Ammon's horn (tissue), 1 donor: ENCODE results near the gene TTLL3.
"Not testable (repeated sequence)": the region's sequence is repeated elsewhere in the genome, so short reads cannot be mapped to it uniquely, and the experiment has no call there.

ENCODE experiments used
- DNase-seq: peaks from one replicate; pipeline ENCODE4 v3.0.0-alpha.2; 2016; ENCODE audit warnings: low spot score

TTLL3 gene

DNA sequence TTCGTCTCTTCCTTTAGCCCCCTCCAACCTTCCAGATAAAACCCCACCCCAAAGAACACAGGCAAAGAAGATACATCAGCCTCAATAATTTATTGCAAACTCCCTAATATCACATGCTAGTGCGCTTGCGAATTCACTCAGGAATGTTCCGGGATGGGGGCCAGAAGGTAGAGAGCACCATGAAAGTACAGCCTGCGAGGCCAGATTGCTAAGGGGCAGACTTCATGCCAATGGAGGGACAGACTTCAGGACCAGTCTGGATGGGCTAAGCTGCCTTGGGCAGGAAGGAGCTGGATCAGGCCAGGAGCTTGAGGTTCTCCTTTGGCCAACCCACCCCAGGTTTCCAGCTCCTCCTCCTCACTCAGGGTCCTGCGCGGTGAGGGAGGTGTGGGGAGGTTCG is 56.6 kb downstream of the TTLL3 start:
- no peak for DNase-seq

DNA sequence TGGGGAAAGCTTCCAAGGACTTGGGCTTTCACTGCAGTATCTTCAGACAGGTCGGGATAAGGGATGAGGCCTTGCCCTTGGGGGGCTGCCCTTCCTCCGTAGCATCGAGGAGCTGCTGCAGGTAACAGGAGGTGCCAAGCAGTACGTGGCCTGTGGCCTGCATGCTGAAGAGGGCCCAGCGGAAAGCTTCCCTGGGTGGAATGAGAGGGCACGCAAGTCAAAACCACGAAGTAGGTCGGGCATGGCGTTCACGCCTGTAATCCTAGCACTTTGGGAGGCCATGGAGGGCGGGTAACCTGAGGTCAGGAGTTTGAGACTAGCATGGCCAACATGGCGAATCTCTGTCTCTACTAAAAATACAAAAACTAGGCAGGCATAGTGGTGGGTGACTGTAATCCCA is 57.0 kb downstream of the TTLL3 start:
- DNase-seq, result no peak

DNA sequence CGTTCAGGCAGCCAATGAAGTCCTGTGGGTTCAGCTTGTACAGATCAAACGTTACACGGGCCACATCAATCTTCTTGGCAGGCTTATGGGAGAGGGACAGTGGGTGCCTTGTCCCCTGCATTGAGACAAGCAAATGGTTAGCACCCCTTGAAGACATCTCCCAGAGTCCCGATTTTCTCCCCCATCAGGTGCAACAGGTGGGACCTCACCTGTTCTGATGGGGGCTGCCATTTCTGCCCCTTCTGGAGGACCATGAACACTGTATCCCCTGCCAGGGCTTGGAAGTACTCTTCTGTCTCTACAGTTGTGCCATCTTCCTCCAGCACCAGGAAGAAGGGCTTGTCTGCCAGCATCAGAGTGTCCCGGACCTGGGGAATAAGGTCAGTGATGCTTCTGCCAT is 59.9 kb downstream of the TTLL3 start:
- no peak for DNase-seq

DNA sequence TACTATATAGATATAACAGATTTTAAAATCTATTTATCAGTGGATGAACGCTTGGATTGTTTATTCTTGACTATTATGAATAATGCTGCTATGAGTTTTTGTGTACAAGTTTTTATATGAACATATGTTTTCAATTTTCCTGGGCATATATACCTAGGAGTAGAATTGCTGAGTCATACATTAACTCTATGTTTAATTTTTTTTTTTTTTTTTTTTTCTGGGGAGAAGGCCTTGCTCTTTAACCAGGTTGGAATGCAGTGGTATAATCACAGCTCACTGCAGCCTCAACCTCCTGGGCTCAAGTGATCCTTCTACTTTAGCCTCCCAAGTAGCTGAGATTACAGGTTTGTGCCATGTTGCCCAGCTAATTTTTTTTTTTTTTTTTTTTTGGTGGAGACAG is 60.9 kb downstream of the TTLL3 start:
- no peak for DNase-seq

DNA sequence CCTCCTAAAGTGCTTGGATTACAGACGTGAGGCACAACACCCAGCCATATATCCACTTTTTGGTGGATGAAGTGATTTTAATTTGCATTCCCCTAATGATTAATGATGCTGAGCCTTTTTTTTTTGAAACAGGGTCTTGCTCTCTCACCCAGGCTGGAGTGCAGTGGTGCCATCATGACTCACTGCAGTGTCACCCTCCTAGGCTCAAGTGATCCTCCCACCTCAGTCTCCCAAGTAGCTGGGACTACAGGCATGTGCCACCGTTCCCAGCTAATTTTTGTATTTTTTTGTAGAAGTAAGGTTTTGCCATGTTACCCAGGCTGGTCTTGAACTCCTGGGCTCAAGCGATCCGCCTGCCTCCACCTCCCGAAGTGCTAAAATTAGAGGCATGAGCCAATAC is 62.0 kb downstream of the TTLL3 start:
- DNase-seq, result not testable (repeated sequence)

DNA sequence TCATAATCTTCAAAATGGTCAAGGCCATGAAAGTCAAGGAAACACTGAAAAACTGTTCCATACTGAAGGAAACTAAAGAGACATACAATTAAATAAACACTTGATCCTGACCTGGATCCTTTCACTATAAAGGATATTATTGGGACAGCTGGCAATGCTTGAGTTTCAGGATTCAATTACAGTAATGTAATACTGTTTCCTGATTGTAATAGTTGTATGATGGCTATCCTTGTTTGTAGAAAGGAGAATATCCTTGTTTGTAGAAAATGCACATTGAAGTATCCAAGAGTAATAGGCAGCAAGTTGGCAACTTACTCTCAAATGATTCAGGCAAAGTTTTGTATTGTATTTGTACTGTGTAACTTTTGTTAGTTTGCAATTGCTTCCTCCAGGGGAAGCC is 65.4 kb downstream of the TTLL3 start:
- no peak for DNase-seq

DNA sequence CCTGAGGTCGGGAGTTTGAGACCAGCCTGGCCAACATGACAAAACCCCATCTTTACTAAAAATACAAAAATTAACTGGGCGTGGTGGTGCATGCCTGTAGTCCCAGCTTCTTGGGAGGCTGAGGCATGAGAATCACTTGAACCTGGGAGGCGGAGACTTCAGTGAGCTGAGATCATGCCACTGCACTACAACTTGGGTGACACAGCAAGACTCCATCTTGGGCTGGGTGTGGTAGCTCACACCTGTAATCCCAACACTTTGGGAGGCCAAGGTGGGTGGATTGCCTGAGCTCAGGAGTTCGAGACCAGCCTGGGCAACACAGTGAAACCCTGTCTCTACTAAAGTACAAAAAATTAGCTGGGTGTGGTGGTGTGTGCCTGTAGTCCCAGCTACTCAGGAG is 66.2 kb downstream of the TTLL3 start:
- DNase-seq, result not testable (repeated sequence)

DNA sequence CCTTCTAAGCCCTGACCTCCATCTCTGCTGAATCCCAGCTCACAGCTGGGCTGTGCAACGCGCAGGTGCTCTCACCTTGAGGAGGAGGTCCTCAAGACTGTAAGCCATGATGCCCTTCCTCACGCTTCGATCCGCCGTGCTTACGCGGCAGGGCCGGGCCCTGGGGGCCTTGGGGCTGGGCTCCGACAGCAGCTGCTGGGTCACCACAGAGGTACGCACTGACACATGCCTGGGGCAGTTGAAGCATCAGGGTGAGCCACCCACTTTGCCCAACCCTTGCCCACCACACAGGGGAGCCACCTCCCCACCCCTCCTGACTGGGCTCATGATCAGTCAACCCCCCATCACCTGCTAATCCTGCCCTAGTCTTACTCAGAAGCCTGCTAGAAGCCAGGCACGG is 66.9 kb downstream of the TTLL3 start:
- no peak for DNase-seq

DNA sequence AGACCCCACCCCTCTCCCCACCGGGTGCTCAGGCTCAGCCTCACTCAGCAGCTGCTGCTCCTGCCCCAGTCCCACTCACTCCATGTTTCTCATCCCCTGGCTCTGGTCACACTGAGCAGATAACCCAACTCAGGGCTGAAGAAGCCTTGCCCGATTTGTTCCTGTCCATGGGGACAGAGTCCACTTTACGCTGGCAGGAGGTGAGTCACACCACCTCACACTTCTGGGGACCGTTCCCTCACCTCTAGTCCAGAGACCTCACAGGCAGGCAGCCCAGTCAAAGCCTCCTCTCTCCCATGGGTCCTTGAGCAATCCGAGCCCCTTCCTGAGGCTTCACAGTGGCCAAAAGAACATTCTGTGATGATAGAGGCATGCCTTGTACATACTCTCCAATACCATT is 68.6 kb downstream of the TTLL3 start:
- no peak for DNase-seq

DNA sequence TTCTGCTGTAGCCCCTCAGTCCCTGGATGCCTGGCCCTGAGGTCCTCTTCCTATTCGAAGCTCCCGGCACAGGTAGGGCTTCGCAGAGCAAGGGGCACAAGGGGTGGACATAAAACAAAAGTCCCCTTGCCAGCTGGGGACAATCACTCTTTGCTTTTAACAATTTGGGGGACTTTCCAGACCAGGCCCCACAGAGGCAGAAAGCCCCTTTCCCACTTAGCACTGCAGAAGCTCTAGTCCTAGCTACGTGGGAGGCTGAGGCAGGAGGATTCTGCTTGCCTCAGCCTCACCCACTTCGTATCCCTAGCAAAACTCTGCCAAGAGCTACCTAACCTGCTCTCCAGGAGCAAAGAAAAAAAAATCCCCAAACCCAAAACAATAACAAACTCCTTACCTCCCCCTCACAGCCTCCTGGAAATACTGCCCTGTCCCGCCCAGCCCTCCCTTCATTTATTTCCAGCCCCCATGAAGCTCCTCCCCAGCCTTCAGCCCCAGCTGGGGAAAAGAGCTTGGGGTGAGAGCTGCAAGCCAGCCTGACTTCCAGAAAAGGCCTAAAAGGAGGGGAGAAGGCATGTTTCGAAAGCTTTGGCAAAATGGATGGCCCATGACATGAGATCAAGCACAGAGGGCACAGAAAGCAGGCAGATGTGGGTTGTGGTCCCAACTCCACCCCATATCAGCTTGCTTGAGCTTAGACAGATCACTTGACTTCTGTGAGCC is 69.9 kb downstream of the TTLL3 start, which contains the start of gene CIDEC:
Gene CIDEC, minus strand, starts transcription at position 424 of the 720 bp plus-strand sequence. CDS start 1,767 bp downstream, outside the sequence.
- DNase-seq, result no peak

DNA sequence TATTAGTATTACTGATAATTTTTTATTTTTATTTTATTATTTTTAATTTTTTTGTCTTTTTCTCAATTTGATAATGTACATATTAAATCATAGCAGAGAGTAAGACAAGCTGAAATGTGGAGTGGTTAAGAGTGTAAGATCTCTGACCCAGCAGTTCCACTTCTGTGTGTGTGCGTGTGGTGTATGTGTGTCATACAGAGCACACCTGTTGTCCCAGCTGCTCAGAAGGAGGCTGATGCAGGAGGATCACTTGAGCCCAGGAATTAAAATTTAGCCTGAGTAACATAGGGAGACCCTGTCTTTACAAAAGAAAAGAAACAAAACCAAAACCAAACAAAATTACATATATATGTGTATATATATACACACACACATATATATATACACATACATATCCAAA is 71.4 kb downstream of the TTLL3 start:
- DNase-seq, result no peak

DNA sequence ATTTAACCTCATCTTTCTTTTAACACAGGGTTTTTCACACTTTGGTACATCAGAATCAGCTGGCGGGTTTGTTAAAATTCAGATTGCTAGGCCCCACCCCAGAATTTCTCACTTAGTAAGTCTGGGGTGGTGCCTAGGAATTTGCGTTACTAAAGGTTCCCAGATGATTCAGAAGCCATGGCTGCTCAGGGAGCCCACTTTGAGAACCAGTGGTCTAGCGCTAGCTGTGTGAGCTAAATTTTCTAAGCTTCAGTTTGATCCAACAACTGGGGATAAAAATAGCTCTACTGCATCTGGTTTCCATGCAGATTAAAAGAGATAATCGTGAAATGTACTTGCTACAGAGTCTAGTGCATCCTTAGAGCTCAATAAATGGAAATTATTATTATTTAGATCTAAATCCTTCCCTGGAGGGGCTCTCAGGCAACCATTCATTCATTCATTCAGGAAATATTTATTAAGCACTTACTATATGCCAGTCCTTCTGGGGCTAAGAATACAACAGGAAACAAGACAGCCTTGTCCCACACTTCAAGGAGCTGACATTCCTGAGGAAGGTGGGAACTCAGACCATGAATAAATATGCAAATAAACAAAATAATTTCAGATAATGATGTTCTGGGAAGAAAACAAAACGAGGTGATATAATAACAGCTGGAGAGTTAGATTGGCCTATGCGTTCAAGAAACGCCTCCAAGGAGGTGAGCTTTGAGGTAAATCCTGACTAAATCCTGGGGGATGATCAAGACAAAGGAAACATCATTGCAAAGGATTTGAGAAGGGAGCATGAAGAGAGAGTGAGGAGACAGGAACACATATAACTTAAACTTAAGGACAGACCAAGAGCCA is 73.9 kb downstream of the TTLL3 start:
- no peak for DNase-seq

DNA sequence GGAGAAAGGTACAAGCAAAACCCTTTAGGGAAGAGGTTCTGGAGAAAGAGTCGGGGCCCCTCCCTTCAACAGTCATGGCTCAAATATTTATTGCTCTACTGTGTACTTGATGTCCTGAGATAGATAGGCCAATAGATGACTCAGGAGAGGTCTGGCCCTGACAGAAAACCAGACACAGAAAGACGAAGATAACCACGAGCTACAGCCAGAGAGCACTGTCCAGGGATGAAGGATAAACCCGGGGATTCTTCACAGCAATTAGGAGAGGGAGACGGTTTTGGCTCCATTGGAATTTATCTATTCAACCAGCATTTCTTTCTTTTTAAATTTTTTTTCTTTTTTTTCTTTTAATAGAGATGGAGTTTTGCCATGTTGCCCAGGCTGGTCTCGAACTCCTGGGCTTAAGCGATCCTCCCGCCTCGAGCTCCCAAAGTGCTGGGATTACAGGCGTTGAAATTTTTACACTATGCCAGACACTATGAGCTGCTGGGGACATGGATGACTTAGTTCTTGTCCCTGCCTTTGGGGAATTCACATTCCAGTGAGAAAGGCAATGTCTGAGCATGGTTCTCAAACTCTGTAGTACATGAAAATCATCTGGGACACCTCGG is 74.6 kb downstream of the TTLL3 start:
- no peak for DNase-seq
